BJ (cell line): ENCODE results near the gene BCAS4. TPM values are rescaled to one million over a fixed set of nuclear protein-coding genes. Genes with fewer than 3 reads are reported as not detected.
"Not testable (repeated sequence)": the region's sequence is repeated elsewhere in the genome, so short reads cannot be mapped to it uniquely, and the experiment has no call there.

Experiments
- CTCF ChIA-PET: fragments of 350-600 bp; formaldehyde crosslinking; extraction: SDS; loops from one replicate; lab custom pipeline; 2021; ENCODE audit warnings: antibody characterized with exemption, inconsistent platforms; lab: Yijun Ruan, JAX
- POLR2A ChIA-PET: fragments of 300-600 bp; sonication (Branson Sonifier 250); formaldehyde crosslinking; extraction: SDS; loops from one replicate; lab custom pipeline; 2021; ENCODE audit warnings: antibody characterized with exemption; lab: Charles Lee
- DNase-seq: peaks from one replicate; pipeline ENCODE4 v3.0.0-alpha.2; 2011; ENCODE audit warnings: low read depth
- H3K27me3 ChIP-seq: 2 replicates; pipeline ENCODE4 v1.6.0; 2011; ENCODE audit warnings: low read length; ENCODE audit not compliant: control insufficient read depth, insufficient read depth
- H3K36me3 ChIP-seq: 2 replicates; pipeline ENCODE4 v1.5.1; 2011; ENCODE audit warnings: low read length; ENCODE audit not compliant: control insufficient read depth, insufficient read depth
- H3K4me3 ChIP-seq: 2 replicates; pipeline ENCODE4 v1.5.1; 2011; ENCODE audit warnings: low read depth, mild to moderate bottlenecking, control low read depth, low read length
- CTCF ChIP-seq: IDR thresholded peaks from 2 replicates; pipeline ENCODE4 v1.5.1; 2011; ENCODE audit warnings: low read depth, mild to moderate bottlenecking, control low read depth, inconsistent platforms, low read length, moderate library complexity; ENCODE audit not compliant: insufficient read depth
- polyA plus RNA-seq: library from polyadenylated mRNA; depleted of rRNA; stranded (reverse); fragments of >200 nt; gene quantifications from 2 replicates; pipeline ENCODE4 v1.2.3, GENCODE V29; 2011

Gene BCAS4
- polyA plus RNA-seq, 1 experiment = 31.6 TPM

- ChIA-PET POLR2A (interaction anchor here (0.6 kb wide), 2 partner anchors 24 to 171 kb away, joined by 4 to 7 read pairs; no protein-coding TSS in a partner anchor), CTCF (interaction anchor here (0.7 to 8.9 kb wide), 29 partner anchors 8 to 532 kb away, joined by 3 to 152 read pairs (median 6); partner anchors contain the start of genes ADNP, DPM1 and MOCS3)
- H3K4me3 ChIP-seq, H3K36me3 ChIP-seq, DNase-seq, H3K27me3 ChIP-seq: not testable (repeated sequence)
- peak; percentile 48 for TF ChIP-seq CTCF
These were observed 1.3 kb upstream of the BCAS4 start for GRCh38 chr20:50793575-50794016.

- ChIA-PET CTCF (interaction anchor here (0.6 to 8.9 kb wide), 63 partner anchors 9 to 573 kb away, joined by 3 to 152 read pairs (median 4); partner anchors contain the start of genes ADNP, DPM1 and MOCS3), POLR2A (interaction anchor here (0.9 to 1.0 kb wide), 2 partner anchors 135 to 164 kb away, joined by 3 to 7 read pairs; no protein-coding TSS in a partner anchor)
- DNase-seq = no peak
- Histone ChIP-seq H3K36me3 (no peaks in the 10 kb centered on the region), H3K27me3 (no peaks in the 10 kb centered on the region), H3K4me3 (peak overlapping the region; percentile 12; the same call in 1 of the 2 replicates)
- no peak for TF ChIP-seq CTCF
These were observed 548 bp upstream of the BCAS4 start for GRCh38 chr20:50794181-50794845.

- CTCF ChIA-PET = interaction anchor here (2.5 to 8.9 kb wide), 2 partner anchors 21 to 132 kb away, joined by 5 to 152 read pairs; partner anchors contain the start of gene ADNP
These were observed 2.3 kb downstream of the BCAS4 start for GRCh38 chr20:50797142-50797541.

GRCh38 chr20:50798650-50799049 is 3.8 kb downstream of the BCAS4 start:
- H3K27me3 ChIP-seq = no peaks in the 10 kb centered on the region
- POLR2A ChIA-PET = no interaction called here
- H3K4me3 ChIP-seq = no peak overlapping the region
- H3K36me3 ChIP-seq = no peaks in the 10 kb centered on the region
- CTCF ChIA-PET = interaction anchor here (0.9 kb wide), 1 partner anchor 131 kb away, joined by 4 read pairs; no protein-coding TSS in a partner anchor
- DNase-seq = no peak
- no peak for TF ChIP-seq CTCF

More at GRCh38 chr20:50797142-50797541, 2.3 kb downstream of the BCAS4 start:
- POLR2A ChIA-PET = no interaction called here
- Histone ChIP-seq H3K36me3 (no peaks in the 10 kb centered on the region), H3K27me3 (no peaks in the 10 kb centered on the region), H3K4me3 (no peak overlapping the region)
- DNase-seq = no peak
- no peak for TF ChIP-seq CTCF

- POLR2A ChIA-PET = no interaction called here
- Histone ChIP-seq H3K27me3 (no peaks in the 10 kb centered on the region), H3K4me3 (no peak overlapping the region), H3K36me3 (no peaks in the 10 kb centered on the region)
- CTCF ChIA-PET = interaction anchor here (0.9 to 2.0 kb wide), 2 partner anchors 15 to 130 kb away, joined by 4 read pairs; no protein-coding TSS in a partner anchor
- no peak for TF ChIP-seq CTCF
- no peak for DNase-seq
These were observed 4.5 kb downstream of the BCAS4 start for GRCh38 chr20:50799176-50799889.
